ENCODE results near the gene ELAVL1. TPM values are rescaled to one million over a fixed set of nuclear protein-coding genes. Genes with fewer than 3 reads are reported as not detected.

Gene ELAVL1
- total and polyA plus RNA-seq, 2 experiments from 2014 or later: 81.6 to 143 TPM

- TF ChIP-seq ZNF462 (CRISPR knock-in tag; IDR thresholded peaks at IDR 0.05) (no peak), ETS1 (IDR thresholded peaks at IDR 0.05) (no peak), JUNB (IDR thresholded peaks at IDR 0.05; ENCODE audit: unreplicated experiment) (no peak), ZNF114 (CRISPR knock-in tag; IDR thresholded peaks at IDR 0.05) (no peak), REST (IDR thresholded peaks at IDR 0.05; ENCODE audit: unreplicated experiment) (no peak), STAT1 (IDR thresholded peaks at IDR 0.05; ENCODE audit: unreplicated experiment) (no peak), POLR2AphosphoS5 (IDR thresholded peaks at IDR 0.05; ENCODE audit: low read depth) (no peak), CTCF (conservative IDR thresholded peaks at IDR 0.05; ENCODE audit: low read depth in 2 of 2) (no peak)
Observed at GRCh38 chr19:7912144-7912696, 93.2 kb downstream of the ELAVL1 start (continued).
